Testis (tissue), 3 donors: ENCODE results near the gene SIVA1. TPM values are rescaled to one million over a fixed set of nuclear protein-coding genes. Genes with fewer than 3 reads are reported as not detected.

Experiments used
- DNase-seq: peaks from one replicate; pipeline ENCODE4 v3.0.0-alpha.2; 2019
- H3K27ac ChIP-seq, 2 donors: fragments of 200-600 bp; sonication (generic); one replicate each; pipeline ENCODE4 v1.5.1; 2019
- H3K27me3 ChIP-seq: fragments of 200-600 bp; sonication (generic); one replicate; pipeline ENCODE4 v1.5.1; 2019
- H3K36me3 ChIP-seq: fragments of 200-600 bp; sonication (generic); one replicate; pipeline ENCODE4 v1.5.1; 2017; ENCODE audit warnings: low read depth; ENCODE audit errors: missing control alignments
- H3K4me1 ChIP-seq: fragments of 200-600 bp; sonication (generic); one replicate; pipeline ENCODE4 v1.5.1; 2019
- H3K4me3 ChIP-seq, 2 donors: fragments of 200-600 bp; sonication (generic); one replicate each; pipeline ENCODE4 v1.5.1; 2017 to 2019
- H3K9me3 ChIP-seq: fragments of 200-600 bp; sonication (generic); one replicate; pipeline ENCODE4 v1.5.1; 2017
- CTCF ChIP-seq, 3 experiments: fragments of 450-650 bp in 2 of 3; fragments of 200-600 bp in 1 of 3; sonication (generic) in 1 of 3; IDR thresholded peaks; one replicate each; pipeline ENCODE4 v1.5.1; 2016 to 2019; ENCODE audit warnings: antibody characterized with exemption in 3 of 3, mild to moderate bottlenecking in 2 of 3, moderate library complexity in 1 of 3
- POLR2A ChIP-seq: fragments of 450-650 bp; IDR thresholded peaks from one replicate; pipeline ENCODE4 v1.6.1; 2017; ENCODE audit warnings: antibody characterized with exemption, mild to moderate bottlenecking, moderate library complexity
- WGBS, 2 donors: methylation state at CpG; one replicate each; pipeline ENCODE4 v1.1.5; 2018; 5-methylcytosine and 5-hydroxymethylcytosine counted together
- intact Hi-C: fragments of 100-400 bp; cut with DNase I; formaldehyde crosslinking; loops from one replicate; pipeline ENCODE4 v1.15.1; 2023; ENCODE audit warnings: low total_unique reads
- polyA plus RNA-seq: library from polyadenylated mRNA; stranded (reverse); fragments of 350-450 nt; fragmentation: Illumina TruSeq; extraction: RNeasy Lipid Tissue Mini Kit (QIAGEN cat#74804); gene quantifications from one replicate; pipeline ENCODE4 v1.2.3, GENCODE V29; 2014; ENCODE audit warnings: low read depth, low replicate concordance; ENCODE audit not compliant: insufficient read depth
- total RNA-seq, 2 donors: library from RNA; depleted of rRNA; stranded (reverse); fragments of >200 nt; gene quantifications; one replicate each; pipeline ENCODE4 v1.2.3, GENCODE V29; 2016

SIVA1 gene
- total and polyA plus RNA-seq, 3 donors from 2014 or later: 99.5 to 247 (median 236) TPM

GRCh38 chr14:104706733-104707607 lies 46.0 kb upstream of the SIVA1 start:
- Histone ChIP-seq H3K27me3 (no peaks in the 10 kb centered on the region), H3K4me1 (no peaks in the 10 kb centered on the region), H3K27ac (no peak overlapping the region), H3K36me3 (no peaks in the 10 kb centered on the region), H3K4me3 (no peak overlapping the region), H3K9me3 (no peaks in the 10 kb centered on the region)
- no peak for DNase-seq
- no peak for TF ChIP-seq CTCF (IDR thresholded peaks at IDR 0.05)
- no peak for TF ChIP-seq POLR2A
- WGBS, 2 donors: 78 to 82% methylated on average over 17 to 27 of the region's 28 CpGs
- intact Hi-C loops: loop anchor here (5.0 kb wide), 1 partner anchor 55 kb away; no protein-coding TSS in a partner anchor

GRCh38 chr14:104707608-104708595 lies 45.0 kb upstream of the SIVA1 start:
- Histone ChIP-seq H3K27me3 (no peaks in the 10 kb centered on the region), H3K36me3 (no peaks in the 10 kb centered on the region), H3K4me3 (no peak overlapping the region), H3K4me1 (no peaks in the 10 kb centered on the region), H3K9me3 (no peaks in the 10 kb centered on the region), H3K27ac (no peak overlapping the region)
- DNase-seq: no peak
- intact Hi-C loops: loop anchor here (5.0 kb wide), 1 partner anchor 56 kb away; no protein-coding TSS in a partner anchor
- 64 to 67% methylated on average over 3 to 28 of the region's 34 CpGs for WGBS, 2 donors
- no peak for TF ChIP-seq CTCF (IDR thresholded peaks at IDR 0.05)
- TF ChIP-seq POLR2A: no peak

- no peaks in the 10 kb centered on the region for H3K36me3 ChIP-seq
- no peak overlapping the region for H3K4me3 ChIP-seq
- H3K27me3 ChIP-seq: no peaks in the 10 kb centered on the region
- intact Hi-C loops: loop anchor here (5.0 kb wide), 1 partner anchor 56 kb away; no protein-coding TSS in a partner anchor
- no peaks in the 10 kb centered on the region for H3K4me1 ChIP-seq
- WGBS, 2 donors: 58 to 71% methylated on average over 6 to 12 of the region's 20 CpGs
- TF ChIP-seq CTCF (IDR thresholded peaks at IDR 0.05) (peak; percentile 91 to 97 (median 97)), POLR2A (no peak)
- peak; percentile 77 for DNase-seq
- H3K9me3 ChIP-seq: no peaks in the 10 kb centered on the region
- no peak overlapping the region for H3K27ac ChIP-seq
These were observed 44.2 kb upstream of the SIVA1 start for GRCh38 chr14:104708606-104709268.

GRCh38 chr14:104709387-104710039 lies 43.4 kb upstream of the SIVA1 start:
- no peaks in the 10 kb centered on the region for H3K36me3 ChIP-seq
- H3K4me1 ChIP-seq: no peaks in the 10 kb centered on the region
- H3K27me3 ChIP-seq: no peaks in the 10 kb centered on the region
- TF ChIP-seq CTCF (IDR thresholded peaks at IDR 0.05) (no peak), POLR2A (no peak)
- no peak overlapping the region for H3K4me3 ChIP-seq
- WGBS, 2 donors: 77% methylated on average over 18 of the region's 18 CpGs; no CpG with 5 or more reads in 1 of the 2 donors
- DNase-seq: no peak
- intact Hi-C loops: loop anchor here (5.0 kb wide), 1 partner anchor 57 kb away; no protein-coding TSS in a partner anchor
- no peak overlapping the region for H3K27ac ChIP-seq
- H3K9me3 ChIP-seq: no peaks in the 10 kb centered on the region
